Sigmoid colon (tissue), 7 donors: ENCODE data around the gene FIGNL2. TPM values are rescaled to one million over a fixed set of nuclear protein-coding genes. Genes with fewer than 3 reads are reported as not detected.

Source experiments
- DNase-seq: peaks from one replicate; pipeline ENCODE4 v3.0.0-alpha.2; 2019
- H3K27ac ChIP-seq, 4 donors: fragments of 200-600 bp; sonication (generic); one replicate each; pipeline ENCODE4 v1.5.1; 2016 to 2019; ENCODE audit warnings: mild to moderate bottlenecking in 1 of 4
- H3K27me3 ChIP-seq, 3 donors: fragments of 200-600 bp; sonication (generic); one replicate each; pipeline ENCODE4 v1.5.1; 2019; ENCODE audit warnings: mild to moderate bottlenecking in 1 of 3
- H3K36me3 ChIP-seq, 4 donors: fragments of 200-600 bp; sonication (generic); one replicate each; pipeline ENCODE4 v1.5.1; 2016 to 2019
- H3K4me1 ChIP-seq, 4 donors: fragments of 200-600 bp; sonication (generic); one replicate each; pipeline ENCODE4 v1.5.1; 2017 to 2019
- H3K4me3 ChIP-seq, 4 donors: fragments of 200-600 bp; sonication (generic); one replicate each; pipeline ENCODE4 v1.5.1; 2017 to 2019; ENCODE audit warnings: mild to moderate bottlenecking in 2 of 4, moderate library complexity in 1 of 4
- H3K9me3 ChIP-seq, 4 donors: fragments of 200-600 bp in 3 of 4; sonication (generic) in 3 of 4; one replicate each; pipeline versions ENCODE4 v1.5.1 to v1.6.1; 2013 to 2019
- EP300 ChIP-seq, 4 donors: sonication (generic); formaldehyde crosslinking; IDR thresholded peaks; one replicate each; pipeline ENCODE4 v1.6.1; 2017; ENCODE audit warnings: antibody characterized with exemption in 4 of 4
- POLR2A ChIP-seq, 2 donors: fragments of 450-650 bp; IDR thresholded peaks; one replicate each; pipeline ENCODE4 v1.6.1; 2016; ENCODE audit warnings: antibody characterized with exemption in 2 of 2, mild to moderate bottlenecking in 2 of 2, moderate library complexity in 2 of 2
- POLR2AphosphoS5 ChIP-seq, 4 donors: sonication (generic); formaldehyde crosslinking; IDR thresholded peaks; one replicate each; pipeline ENCODE4 v1.6.1; 2017; ENCODE audit warnings: antibody characterized with exemption in 4 of 4
- WGBS, 2 donors: extraction: QIAGEN DNeasy Blood & Tissue Kit; methylation state at CpG; one replicate each; pipeline ENCODE4 v1.1.7; 2013; 5-methylcytosine and 5-hydroxymethylcytosine counted together
- intact Hi-C: fragments of 100-400 bp; cut with DNase I; formaldehyde crosslinking; loops from one replicate; pipeline ENCODE4 v1.15.1; 2023
- polyA plus RNA-seq, 3 donors: library from polyadenylated mRNA; stranded (reverse); fragments of 200-250 nt; gene quantifications; one replicate each; pipeline ENCODE4 v1.2.3, GENCODE V29; 2013
- total RNA-seq, 4 donors: library from RNA; depleted of rRNA; stranded (reverse); fragments of >200 nt; gene quantifications; one replicate each; pipeline ENCODE4 v1.1.0, GENCODE V29; 2016
- TF ChIP-seq, protein P1 (sequence below), 4 experiments: fragments of 450-650 bp in 3 of 4; fragments of 200-600 bp in 1 of 4; IDR thresholded peaks; one replicate each; pipeline ENCODE4 v1.5.1; 2016 to 2019; ENCODE audit warnings: antibody characterized with exemption in 4 of 4, mild to moderate bottlenecking in 3 of 4, moderate library complexity in 2 of 4
- donor health status: healthy with polysubstance abuse.
- donor health status: Bipolar disorder and iron deficiency.
- donor health status: healthy.

The FIGNL2 gene
- total and polyA plus RNA-seq, 7 donors, result 0.28 to 0.36 (median 0.36) TPM; not detected in 4

DNA sequence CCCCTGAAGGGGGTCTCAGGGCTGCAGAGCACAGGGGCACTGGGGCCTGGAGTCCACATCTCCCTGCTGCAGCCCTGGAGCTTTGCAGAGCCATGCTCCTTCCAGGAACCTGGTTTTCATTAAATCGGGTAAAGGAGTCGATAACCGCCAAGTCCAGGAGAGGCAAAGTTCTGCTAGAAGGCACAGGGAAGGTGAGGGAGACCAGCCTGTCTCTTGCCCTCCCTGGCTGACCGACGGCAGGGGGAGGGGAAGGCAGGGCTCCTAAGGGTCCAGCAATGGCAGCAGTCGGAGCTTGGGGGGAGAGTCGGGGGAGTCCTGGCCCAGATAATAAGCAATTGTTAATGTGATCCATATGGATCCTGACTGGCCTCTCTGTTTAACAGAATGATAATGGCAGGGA lies 3.0 kb downstream of the FIGNL2 start:
- Histone ChIP-seq H3K4me1 (peaks cover 3 to 32% (median 27%) of the 10 kb centered on the region in 4 donors), H3K36me3 (no peaks in the 10 kb centered on the region), H3K27me3 (peaks cover 39 to 81% (median 78%) of the 10 kb centered on the region in 3 donors), H3K4me3 (no peak overlapping the region), H3K27ac (no peak overlapping the region), H3K9me3 (no peaks in the 10 kb centered on the region)
- no peak for DNase-seq
- no peak for TF ChIP-seq POLR2A (IDR thresholded peaks at IDR 0.05)
- TF ChIP-seq POLR2AphosphoS5 (IDR thresholded peaks at IDR 0.05), result no peak
- intact Hi-C loops, result no loop called here
- 67% methylated on average over 7 of the region's 7 CpGs for WGBS, 2 donors

DNA sequence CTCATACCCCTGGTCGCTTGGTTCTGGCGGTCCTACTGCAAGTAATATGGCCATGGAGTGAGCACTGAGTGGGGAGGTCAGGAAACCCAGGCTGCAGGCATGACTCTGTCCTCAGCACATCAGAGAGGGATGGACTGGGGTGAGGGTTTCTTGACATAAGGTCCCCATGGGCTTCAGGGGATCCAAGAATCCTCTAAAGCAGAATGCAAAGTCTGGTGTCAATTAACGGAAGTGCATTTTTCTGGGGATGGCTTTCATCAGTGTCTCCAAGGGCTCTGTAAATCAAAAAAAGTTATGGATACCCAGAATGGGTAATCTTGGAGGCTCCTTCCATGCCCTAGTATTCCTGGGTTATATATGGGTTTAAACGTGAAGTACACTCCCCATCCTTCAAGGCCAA lies 3.7 kb downstream of the FIGNL2 start:
- TF ChIP-seq EP300 (IDR thresholded peaks at IDR 0.05) (no peak), POLR2AphosphoS5 (IDR thresholded peaks at IDR 0.05) (no peak), POLR2A (IDR thresholded peaks at IDR 0.05) (no peak)
- TF ChIP-seq, protein P1, sequence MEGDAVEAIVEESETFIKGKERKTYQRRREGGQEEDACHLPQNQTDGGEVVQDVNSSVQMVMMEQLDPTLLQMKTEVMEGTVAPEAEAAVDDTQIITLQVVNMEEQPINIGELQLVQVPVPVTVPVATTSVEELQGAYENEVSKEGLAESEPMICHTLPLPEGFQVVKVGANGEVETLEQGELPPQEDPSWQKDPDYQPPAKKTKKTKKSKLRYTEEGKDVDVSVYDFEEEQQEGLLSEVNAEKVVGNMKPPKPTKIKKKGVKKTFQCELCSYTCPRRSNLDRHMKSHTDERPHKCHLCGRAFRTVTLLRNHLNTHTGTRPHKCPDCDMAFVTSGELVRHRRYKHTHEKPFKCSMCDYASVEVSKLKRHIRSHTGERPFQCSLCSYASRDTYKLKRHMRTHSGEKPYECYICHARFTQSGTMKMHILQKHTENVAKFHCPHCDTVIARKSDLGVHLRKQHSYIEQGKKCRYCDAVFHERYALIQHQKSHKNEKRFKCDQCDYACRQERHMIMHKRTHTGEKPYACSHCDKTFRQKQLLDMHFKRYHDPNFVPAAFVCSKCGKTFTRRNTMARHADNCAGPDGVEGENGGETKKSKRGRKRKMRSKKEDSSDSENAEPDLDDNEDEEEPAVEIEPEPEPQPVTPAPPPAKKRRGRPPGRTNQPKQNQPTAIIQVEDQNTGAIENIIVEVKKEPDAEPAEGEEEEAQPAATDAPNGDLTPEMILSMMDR (IDR thresholded peaks at IDR 0.05), result no peak
- Histone ChIP-seq H3K4me1 (peaks cover 3 to 32% (median 27%) of the 10 kb centered on the region in 4 donors), H3K27ac (no peak overlapping the region), H3K4me3 (no peak overlapping the region), H3K9me3 (no peaks in the 10 kb centered on the region), H3K27me3 (peaks cover 39 to 86% (median 78%) of the 10 kb centered on the region in 3 donors), H3K36me3 (no peaks in the 10 kb centered on the region)
- no peak for DNase-seq
- intact Hi-C loops, result no loop called here
- 80 to 89% methylated on average over 4 of the region's 4 CpGs for WGBS, 2 donors

DNA sequence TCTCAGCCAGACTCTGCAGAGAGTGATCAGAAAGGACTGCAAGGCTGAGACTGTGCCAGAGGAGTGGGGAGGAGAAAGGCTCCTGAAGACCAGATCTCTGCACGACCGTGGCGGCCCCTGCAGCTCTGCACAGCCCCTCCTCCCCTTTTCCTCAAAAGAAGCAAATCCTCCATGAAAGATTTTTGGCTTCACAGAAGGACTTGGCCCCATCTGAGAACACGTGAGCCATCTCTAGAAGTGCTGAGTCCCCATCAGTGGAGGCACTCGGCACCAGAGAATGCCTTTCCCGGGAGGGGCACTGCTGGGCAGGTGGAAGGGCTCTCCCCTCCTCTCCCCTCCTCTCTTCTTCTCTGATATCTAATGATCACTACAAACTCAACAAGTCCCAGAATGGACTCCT lies 6.8 kb downstream of the FIGNL2 start:
- intact Hi-C loops, result no loop called here
- Histone ChIP-seq H3K9me3 (no peaks in the 10 kb centered on the region), H3K4me3 (no peak overlapping the region), H3K27ac (no peak overlapping the region), H3K4me1 (peaks cover 2 to 8% (median 7%) of the 10 kb centered on the region in 4 donors), H3K36me3 (no peaks in the 10 kb centered on the region), H3K27me3 (peaks cover 16 to 67% (median 53%) of the 10 kb centered on the region in 3 donors)
- DNase-seq, result no peak
- 61 to 63% methylated on average over 6 of the region's 6 CpGs for WGBS, 2 donors
- TF ChIP-seq POLR2A (IDR thresholded peaks at IDR 0.05) (no peak), EP300 (IDR thresholded peaks at IDR 0.05) (no peak), POLR2AphosphoS5 (IDR thresholded peaks at IDR 0.05) (no peak)
- TF ChIP-seq, protein P1 (IDR thresholded peaks at IDR 0.05), result no peak

DNA sequence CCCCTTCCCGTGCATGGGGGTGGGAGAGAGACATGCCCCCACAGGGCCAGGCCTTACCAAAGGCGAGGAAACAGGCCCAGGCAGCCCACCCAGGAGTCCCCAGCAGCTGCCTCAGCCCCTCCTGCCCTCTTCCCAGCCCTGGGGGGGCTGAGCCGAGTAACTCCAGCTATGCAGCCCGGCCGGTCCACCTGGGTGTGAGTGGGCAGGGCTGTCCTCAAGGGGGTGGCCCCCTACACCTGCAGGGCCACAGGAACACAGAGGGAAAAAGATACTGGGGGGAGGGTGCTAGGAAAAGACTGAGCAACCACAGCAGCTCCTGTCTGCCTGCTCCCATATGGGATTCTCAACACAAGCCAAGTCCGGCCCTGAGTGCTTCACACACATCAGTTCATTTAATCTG lies 7.6 kb downstream of the FIGNL2 start:
- Histone ChIP-seq H3K4me3 (no peak overlapping the region), H3K9me3 (no peaks in the 10 kb centered on the region), H3K36me3 (no peaks in the 10 kb centered on the region), H3K27me3 (peaks cover 10 to 59% (median 47%) of the 10 kb centered on the region in 3 donors), H3K4me1 (peaks cover 0 to under 1% (median 0%) of the 10 kb centered on the region in 4 donors), H3K27ac (no peak overlapping the region)
- intact Hi-C loops, result no loop called here
- TF ChIP-seq, protein P1 (IDR thresholded peaks at IDR 0.05), result no peak
- no peak for TF ChIP-seq POLR2AphosphoS5 (IDR thresholded peaks at IDR 0.05)
- no peak for TF ChIP-seq POLR2A (IDR thresholded peaks at IDR 0.05)
- TF ChIP-seq EP300 (IDR thresholded peaks at IDR 0.05), result no peak
- 82 to 84% methylated on average over 6 of the region's 6 CpGs for WGBS, 2 donors
- no peak for DNase-seq

DNA sequence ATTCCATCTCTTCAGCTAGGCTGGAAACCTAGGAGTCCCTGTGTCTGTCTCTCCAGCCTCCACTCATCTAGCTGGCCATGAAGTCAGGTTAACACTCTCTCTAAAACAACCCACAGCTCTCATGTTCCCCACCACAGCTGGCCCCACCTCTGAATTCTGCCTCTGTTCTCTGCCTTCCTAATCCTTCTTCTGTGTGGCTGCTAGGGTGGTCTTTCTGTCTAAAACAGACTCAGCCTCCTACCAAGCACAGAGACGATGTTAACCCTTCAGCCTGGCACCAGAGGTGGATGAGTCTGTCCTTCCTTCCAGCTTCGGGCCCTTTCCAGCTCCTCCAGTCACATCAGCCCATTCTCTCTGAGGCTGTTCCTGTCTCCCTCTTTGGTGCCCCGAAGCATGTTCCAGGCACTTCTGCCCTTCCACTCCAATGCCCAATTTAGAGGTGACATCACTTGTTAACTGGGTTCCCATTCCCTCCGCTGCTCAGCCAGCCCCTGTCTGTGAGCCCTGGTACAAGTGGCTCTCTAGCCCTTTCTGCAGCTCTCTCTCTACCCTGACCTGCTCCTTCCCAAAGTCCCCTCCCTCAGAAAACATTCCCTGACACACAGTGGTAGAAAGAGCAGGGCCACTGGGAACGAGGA lies 9.1 kb downstream of the FIGNL2 start:
- intact Hi-C loops, result no loop called here
- H3K27me3 ChIP-seq, result peaks cover 0 to 53% (median 32%) of the 10 kb centered on the region in 3 donors

More for the DNA sequence above, 9.1 kb downstream of the FIGNL2 start:
- H3K4me3 ChIP-seq, result no peak overlapping the region
- no peak overlapping the region for H3K27ac ChIP-seq
- no peaks in the 10 kb centered on the region for H3K4me1 ChIP-seq
- WGBS, 2 donors, result 72 to 81% methylated on average over 5 of the region's 5 CpGs
- H3K9me3 ChIP-seq, result no peaks in the 10 kb centered on the region
- TF ChIP-seq, protein P1 (IDR thresholded peaks at IDR 0.05), result no peak
- TF ChIP-seq EP300 (IDR thresholded peaks at IDR 0.05), result no peak
- TF ChIP-seq POLR2A (IDR thresholded peaks at IDR 0.05), result no peak
- no peak for TF ChIP-seq POLR2AphosphoS5 (IDR thresholded peaks at IDR 0.05)
- no peak for DNase-seq
- no peaks in the 10 kb centered on the region for H3K36me3 ChIP-seq
